ENCODE measurements around the gene THBS3. TPM values are rescaled to one million over a fixed set of nuclear protein-coding genes. Genes with fewer than 3 reads are reported as not detected.
A peak's percentile ranks its signal among the peaks of the same experiment; 100 is the strongest.
"Not testable (repeated sequence)": the region's sequence is repeated elsewhere in the genome, so short reads cannot be mapped to it uniquely, and the experiment has no call there.

Gene THBS3
- total RNA-seq, 8 experiments from 2014 or later, result 12.4 to 51.2 (median 21.0) TPM

DNA sequence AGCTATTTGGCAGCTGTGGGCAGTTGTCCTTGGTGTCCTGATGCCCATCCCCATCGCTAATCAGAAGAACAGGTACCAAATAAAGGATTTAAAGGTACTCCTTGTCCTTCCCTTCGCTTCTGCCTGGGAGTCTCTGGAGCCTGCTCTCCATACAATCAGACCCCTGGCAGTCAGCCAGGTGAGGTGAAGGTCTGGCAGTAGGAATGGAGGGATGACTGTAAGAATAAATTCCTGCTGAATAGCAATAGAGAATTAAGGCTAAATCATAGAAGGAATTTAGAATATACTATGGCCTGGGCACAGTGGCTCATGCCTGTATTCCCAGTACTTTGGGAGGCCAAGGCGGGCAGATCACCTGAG lies 9.2 kb downstream of the THBS3 start:
- Histone ChIP-seq H3K27ac (no peak overlapping the region), H3K4me3 (no peak overlapping the region), H3K4me1 (replicated peaks in 1 of 2) (peaks cover 4 to 29% of the 10 kb centered on the region in 2 donors)
- WGBS, 10 experiments, result 67 to 100% (median 100%) methylated on average over 1 to 2 of the region's 3 CpGs; no CpG with 5 or more reads in 3 of the 10 experiments
- ATAC-seq (replicated peaks in 6 of 8), result no peak
- in situ Hi-C loops (cut with MboI; ENCODE audit: low pct_unique_long_range_greater_than_20kb in 2 of 9, low sequenced_read_pairs in 9 of 9, unreplicated experiment in 9 of 9), result no loop called here

DNA sequence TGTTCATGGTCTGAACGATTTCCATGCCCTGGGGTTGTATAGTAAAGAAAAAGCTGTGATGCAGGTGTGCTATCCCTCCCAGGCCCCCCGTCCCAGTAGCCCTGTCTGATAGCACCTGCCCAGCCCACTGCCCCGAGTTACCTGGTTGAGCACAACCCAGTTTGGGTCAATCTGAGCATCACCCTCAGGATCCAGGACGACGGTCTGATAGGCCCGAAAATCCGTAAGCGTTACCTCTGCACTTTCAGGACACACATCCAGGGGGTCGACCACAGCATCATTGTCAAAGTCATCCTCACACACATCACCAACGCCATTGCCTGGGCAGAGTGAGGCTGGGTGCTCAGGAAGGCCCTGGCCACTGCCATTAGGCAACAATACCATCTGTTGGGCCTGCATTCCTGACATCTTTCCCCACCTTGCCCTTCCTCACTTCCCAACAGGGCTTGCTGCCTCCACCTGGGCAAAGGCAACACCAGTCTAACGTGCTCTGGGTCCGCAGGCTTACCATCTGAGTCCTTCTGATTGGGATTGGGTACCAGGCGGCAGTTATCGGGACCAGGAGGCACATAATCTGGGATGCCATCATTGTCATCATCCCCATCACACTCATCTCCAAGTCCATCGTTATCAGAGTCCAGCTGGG lies 9.7 kb downstream of the THBS3 start:
- no peak for ATAC-seq (replicated peaks in 6 of 8)
- H3K4me1 ChIP-seq (replicated peaks in 1 of 2), result peaks cover 7 to 33% of the 10 kb centered on the region in 2 donors
- H3K4me3 ChIP-seq, result no peak overlapping the region
- 67 to 100% (median 90%) methylated on average over 1 to 15 of the region's 15 CpGs; no CpG with 5 or more reads in 3 of the 10 experiments for WGBS, 10 experiments
- in situ Hi-C loops (cut with MboI; ENCODE audit: low pct_unique_long_range_greater_than_20kb in 2 of 9, low sequenced_read_pairs in 9 of 9, unreplicated experiment in 9 of 9), result no loop called here
- H3K27ac ChIP-seq, result peak overlapping the region in 1 of 2 donors; percentile 97

DNA sequence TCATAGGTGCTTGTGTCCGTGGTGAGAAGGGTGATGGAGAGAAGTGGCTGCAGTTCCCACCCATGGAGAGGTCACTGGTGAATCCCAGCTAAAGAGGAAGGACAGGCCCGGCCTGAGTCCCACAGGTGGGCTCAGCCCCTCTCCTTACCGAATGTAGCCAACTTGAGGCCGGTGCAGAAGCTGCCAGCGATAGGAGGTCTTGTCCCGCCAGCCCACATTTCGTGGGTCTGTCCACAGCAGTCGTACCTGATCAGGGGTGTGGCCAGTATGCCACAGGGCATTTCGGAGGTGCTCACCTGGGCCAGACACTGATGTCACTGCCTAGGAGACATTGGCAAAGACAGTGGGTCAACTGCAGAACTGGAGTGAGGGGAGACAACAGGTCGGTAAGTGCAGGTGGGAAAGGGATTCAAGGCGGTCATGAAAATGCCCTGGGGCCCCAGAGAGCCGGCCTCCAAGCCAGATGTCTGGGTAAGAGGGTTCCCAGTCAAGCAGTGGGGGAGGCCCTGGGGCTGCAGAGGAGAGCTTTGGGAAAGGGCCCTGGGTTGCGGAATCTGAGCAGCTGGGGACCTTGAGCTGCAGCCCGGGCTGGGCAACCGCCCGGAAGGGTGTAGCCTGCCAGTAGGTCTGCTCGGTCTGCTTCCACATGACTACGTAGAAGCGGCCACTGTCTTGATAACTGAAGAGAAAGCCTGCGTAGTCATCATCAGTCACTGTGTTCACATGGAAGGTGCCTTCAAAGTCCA lies 10.6 kb downstream of the THBS3 start:
- WGBS, 10 experiments, result 16 to 87% (median 53%) methylated on average over 2 to 16 of the region's 20 CpGs; no CpG with 5 or more reads in 4 of the 10 experiments
- peak overlapping the region; percentile 93 to 97 for H3K27ac ChIP-seq
- peaks cover 9 to 40% of the 10 kb centered on the region in 2 donors for H3K4me1 ChIP-seq (replicated peaks in 1 of 2)
- H3K4me3 ChIP-seq, result peak overlapping the region; percentile 12 to 85 (median 63)
- in situ Hi-C loops (cut with MboI; ENCODE audit: low pct_unique_long_range_greater_than_20kb in 2 of 9, low sequenced_read_pairs in 9 of 9, unreplicated experiment in 9 of 9), result no loop called here
- ATAC-seq (replicated peaks in 6 of 8), result no peak

DNA sequence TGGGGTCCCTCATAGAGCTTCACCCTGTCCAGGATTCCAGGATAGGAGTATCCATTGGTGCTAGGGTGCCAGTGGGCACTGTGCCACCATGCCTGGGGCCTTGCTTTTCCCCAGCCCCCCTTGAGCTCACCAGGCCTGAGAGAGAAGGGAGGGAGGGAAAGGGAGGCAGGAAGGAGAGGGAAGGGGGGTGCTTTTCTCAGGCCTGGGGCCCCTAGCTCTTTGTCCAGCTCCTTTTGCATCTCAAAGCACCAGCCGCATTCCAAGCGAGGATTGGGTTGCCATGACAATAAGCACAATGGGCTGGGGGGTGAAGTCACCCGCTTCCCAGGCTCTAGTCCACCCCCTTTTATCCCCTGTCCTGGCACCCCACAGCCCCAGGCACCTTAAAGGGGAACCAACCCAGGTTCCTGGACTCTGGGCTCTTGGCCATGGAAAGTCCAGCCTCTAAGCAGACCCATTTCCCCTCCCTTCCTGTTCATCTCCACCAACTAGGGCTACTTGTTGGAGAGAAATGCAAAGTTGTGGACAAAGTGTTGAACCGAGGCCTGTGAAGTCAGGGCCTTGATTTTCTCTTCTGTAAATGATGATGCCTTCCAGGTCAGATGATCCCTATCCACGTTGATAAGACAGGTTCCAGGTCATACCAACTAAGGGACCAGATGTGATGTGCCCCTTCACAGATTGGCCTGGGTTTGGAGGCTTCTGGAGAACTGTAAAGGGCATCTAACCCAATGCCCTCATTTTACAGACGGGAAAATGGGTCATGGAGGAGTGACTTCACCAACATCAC lies 11.4 kb downstream of the THBS3 start:
- 4 to 90% (median 15%) methylated on average over 2 to 3 of the region's 6 CpGs; no CpG with 5 or more reads in 5 of the 10 experiments for WGBS, 10 experiments
- peaks cover 9 to 40% of the 10 kb centered on the region in 2 donors for H3K4me1 ChIP-seq (replicated peaks in 1 of 2)
- peak overlapping the region; percentile 93 to 97 for H3K27ac ChIP-seq
- ATAC-seq (replicated peaks in 6 of 8), result peak in 5 of 8 experiments; percentile 43 to 57 (median 52)
- H3K4me3 ChIP-seq, result peak overlapping the region; percentile 51 to 85 (median 69)
- in situ Hi-C loops (cut with MboI; ENCODE audit: low pct_unique_long_range_greater_than_20kb in 2 of 9, low sequenced_read_pairs in 9 of 9, unreplicated experiment in 9 of 9), result no loop called here

DNA sequence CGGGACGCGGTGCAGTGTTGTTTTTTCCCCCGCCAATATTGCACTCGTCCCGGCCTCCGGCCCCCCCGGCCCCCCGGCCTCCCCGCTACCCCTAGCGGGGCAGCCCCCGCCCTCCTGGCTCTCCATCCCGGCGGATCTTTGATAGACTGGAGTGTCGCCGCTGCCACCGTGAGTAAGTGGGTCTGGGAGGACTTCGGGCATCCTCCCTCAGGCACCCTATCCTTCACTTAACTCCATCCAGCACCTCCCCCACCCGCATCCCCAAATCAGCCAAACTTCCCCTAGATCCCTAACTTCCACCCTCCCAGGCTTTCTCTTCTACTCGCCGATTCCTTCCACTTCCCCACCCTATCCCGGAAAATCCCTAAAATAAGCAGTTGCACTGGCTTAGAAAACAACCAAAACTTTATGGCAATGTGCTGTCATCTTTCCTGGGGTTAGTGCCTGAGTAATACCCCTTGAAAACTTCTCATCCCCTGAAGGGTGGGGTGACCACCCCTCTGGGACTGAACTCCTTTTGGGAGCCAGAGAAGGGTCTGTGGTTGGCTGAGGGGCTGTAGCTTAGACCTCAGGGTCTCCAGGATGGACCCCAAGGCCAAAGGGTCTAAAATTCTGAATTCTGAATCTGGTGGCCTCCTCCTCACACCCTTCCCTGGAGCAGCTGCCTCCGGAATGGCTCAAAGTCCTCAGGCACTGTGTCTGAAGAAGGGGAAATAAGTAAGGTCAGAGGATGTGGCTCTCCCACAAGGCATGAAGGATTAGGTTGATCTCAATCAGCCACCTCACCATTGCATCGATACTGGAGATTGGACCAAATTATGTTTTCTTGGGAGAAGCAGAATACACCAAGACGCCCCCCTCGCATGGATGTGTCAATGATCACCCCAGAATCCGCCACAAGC lies 12.2 kb downstream of the THBS3 start:
- in situ Hi-C loops (cut with MboI; ENCODE audit: low pct_unique_long_range_greater_than_20kb in 2 of 9, low sequenced_read_pairs in 9 of 9, unreplicated experiment in 9 of 9), result no loop called here
- H3K27ac ChIP-seq, result peak overlapping the region; percentile 86 to 97
- H3K4me3 ChIP-seq, result peak overlapping the region; percentile 51 to 85 (median 69)
- peaks cover 9 to 40% of the 10 kb centered on the region in 2 donors for H3K4me1 ChIP-seq (replicated peaks in 1 of 2)
- 0 to 63% (median 9%) methylated on average over 1 to 6 of the region's 27 CpGs; no CpG with 5 or more reads in 5 of the 10 experiments for WGBS, 10 experiments
- peak in 1 of 8 experiments; percentile 4 for ATAC-seq (replicated peaks in 6 of 8)

DNA sequence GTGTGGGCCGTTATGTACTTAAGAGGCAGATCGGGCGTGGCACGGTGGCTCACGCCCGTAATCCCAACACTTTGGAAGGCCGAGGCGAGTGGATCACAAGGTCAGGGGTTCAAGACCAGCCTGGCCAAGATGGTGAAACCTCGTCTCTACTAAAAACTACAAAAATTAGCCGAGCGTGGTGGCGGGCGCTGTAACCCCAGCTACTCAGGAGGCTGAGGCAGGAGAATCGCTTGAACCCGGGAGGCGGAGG lies 13.8 kb downstream of the THBS3 start:
- Histone ChIP-seq H3K4me3 (peak overlapping the region; percentile 51 to 85 (median 69)), H3K27ac (peak overlapping the region; percentile 85 to 90), H3K4me1 (replicated peaks in 1 of 2) (peaks cover 9 to 40% of the 10 kb centered on the region in 2 donors)
- in situ Hi-C loops (cut with MboI; ENCODE audit: low pct_unique_long_range_greater_than_20kb in 2 of 9, low sequenced_read_pairs in 9 of 9, unreplicated experiment in 9 of 9); ATAC-seq (replicated peaks in 6 of 8): not testable (repeated sequence)
- WGBS, 10 experiments, result 17 to 33% (median 24%) methylated on average over 1 to 10 of the region's 16 CpGs; no CpG with 5 or more reads in 6 of the 10 experiments

DNA sequence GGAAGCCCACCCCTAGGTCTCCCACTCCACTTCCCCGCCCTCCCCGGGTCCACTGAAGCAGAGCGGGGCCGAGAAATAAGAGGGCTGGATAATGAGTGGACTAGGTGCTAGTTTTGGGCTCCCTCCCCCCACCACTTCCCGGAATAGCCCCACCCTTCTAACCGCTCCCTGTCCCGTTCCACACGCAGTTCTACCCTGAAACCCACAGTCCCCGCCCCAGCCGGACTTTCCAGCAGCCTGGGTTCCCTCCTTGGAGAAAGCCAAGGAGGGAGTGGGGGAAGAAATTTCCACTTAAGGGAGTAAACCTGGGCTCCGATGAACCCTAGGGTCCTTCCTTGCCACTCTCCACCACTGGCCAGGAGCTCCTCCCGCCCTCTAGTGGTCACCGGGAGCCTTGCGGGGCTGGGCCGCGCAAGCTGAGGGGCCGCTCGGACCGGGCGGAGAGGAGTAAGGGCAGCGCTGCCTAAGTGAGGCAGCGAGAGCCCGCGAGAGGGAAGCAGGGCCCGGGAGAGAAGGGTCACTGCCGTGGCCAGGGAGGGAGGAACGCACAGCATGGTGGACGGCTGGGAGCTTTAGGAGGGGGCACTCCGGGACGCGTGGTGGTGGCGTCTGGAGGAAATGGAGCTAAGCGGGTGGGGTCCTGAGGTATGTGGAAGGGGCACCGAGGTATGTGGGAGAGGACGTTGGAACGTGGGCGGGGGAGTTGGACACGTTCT lies 14.3 kb downstream of the THBS3 start:
- in situ Hi-C loops (cut with MboI; ENCODE audit: low pct_unique_long_range_greater_than_20kb in 2 of 9, low sequenced_read_pairs in 9 of 9, unreplicated experiment in 9 of 9), result no loop called here
- WGBS, 10 experiments, result 1 to 5% (median 2%) methylated on average over 14 to 20 of the region's 38 CpGs; no CpG with 5 or more reads in 7 of the 10 experiments
- peak overlapping the region; percentile 51 to 85 (median 69) for H3K4me3 ChIP-seq

DNA sequence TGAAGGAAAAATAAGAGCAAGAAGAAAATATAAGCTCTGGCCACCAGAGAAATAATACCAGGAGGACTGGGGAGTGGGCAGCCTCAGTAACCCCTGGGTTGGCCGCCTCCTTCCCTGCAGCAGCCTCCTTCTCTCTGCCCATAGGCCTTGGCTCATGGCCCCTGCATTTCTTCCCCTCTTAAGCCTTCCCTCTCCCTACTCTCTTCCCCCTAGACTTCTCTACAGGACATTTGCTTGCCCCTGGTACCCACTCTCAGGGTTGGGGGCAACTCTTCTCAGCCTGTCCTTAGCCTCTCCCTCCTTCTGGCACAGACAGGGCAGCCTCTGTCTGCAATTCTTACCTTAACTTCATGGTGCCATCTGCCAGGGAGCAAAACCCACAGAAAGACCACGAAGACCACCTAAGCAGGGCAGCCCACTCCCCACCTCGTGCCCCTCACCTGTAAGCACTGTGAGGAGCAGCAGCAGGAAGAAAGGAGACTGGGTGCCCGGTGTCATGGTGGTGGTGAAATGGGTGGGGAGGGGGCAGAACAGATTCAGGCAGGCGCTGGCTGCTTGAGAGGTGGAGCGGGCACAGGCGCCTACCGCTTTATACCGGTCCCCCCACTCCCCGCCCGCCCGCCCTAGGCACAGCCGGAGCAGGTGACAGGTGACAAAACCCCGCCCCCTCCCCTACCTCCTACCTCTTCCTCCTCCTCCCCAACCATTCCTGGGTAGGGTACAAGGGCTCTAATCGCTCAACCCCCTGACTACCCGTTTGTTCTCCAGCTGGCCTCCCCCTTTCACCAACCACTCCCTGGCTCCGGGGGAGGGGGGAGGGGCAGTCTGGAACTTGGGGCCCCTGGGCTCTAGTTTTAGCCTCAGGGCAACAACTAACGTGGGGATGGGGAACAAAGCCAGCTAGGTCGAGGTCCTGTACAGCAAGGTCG lies 15.1 kb downstream of the THBS3 start:
- peak overlapping the region in 4 of 5 donors; percentile 63 to 85 (median 70) for H3K4me3 ChIP-seq
- in situ Hi-C loops (cut with MboI; ENCODE audit: low pct_unique_long_range_greater_than_20kb in 2 of 9, low sequenced_read_pairs in 9 of 9, unreplicated experiment in 9 of 9), result no loop called here
- peak in 2 of 8 experiments; percentile 1 to 3 for ATAC-seq (replicated peaks in 6 of 8)
- 33 to 100% (median 85%) methylated on average over 1 to 8 of the region's 20 CpGs; no CpG with 5 or more reads in 6 of the 10 experiments for WGBS, 10 experiments
- peaks cover 9 to 30% of the 10 kb centered on the region in 2 donors for H3K4me1 ChIP-seq (replicated peaks in 1 of 2)
- peak overlapping the region; percentile 85 to 90 for H3K27ac ChIP-seq

More for the DNA sequence above, 14.3 kb downstream of the THBS3 start:
- ATAC-seq (replicated peaks in 6 of 8), result peak; percentile 56 to 80 (median 64)
- Histone ChIP-seq H3K4me1 (replicated peaks in 1 of 2) (peaks cover 9 to 38% of the 10 kb centered on the region in 2 donors), H3K27ac (peak overlapping the region; percentile 85 to 90)

DNA sequence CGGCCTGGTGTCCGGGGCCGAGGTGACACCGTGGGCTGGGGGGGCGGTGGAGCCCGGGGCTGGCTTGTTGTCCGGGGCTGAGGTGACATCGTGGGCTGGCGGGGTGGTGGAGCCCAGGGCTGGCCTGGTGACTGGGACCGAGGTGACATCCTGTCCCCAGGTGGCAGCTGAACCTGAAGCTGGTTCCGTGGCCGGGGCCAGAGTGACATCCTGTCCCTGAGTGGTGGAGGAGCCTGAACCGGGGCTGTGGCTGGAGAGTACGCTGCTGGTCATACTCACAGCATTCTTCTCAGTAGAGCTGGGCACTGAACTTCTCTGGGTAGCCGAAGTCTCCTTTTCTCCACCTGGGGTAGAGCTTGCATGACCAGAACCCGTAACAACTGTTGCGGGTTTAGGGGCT lies 15.8 kb downstream of the THBS3 start:
- in situ Hi-C loops (cut with MboI; ENCODE audit: low pct_unique_long_range_greater_than_20kb in 2 of 9, low sequenced_read_pairs in 9 of 9, unreplicated experiment in 9 of 9), result no loop called here
- no peak overlapping the region for H3K4me3 ChIP-seq
- no peak overlapping the region for H3K27ac ChIP-seq
- peaks cover 9 to 23% of the 10 kb centered on the region in 2 donors for H3K4me1 ChIP-seq (replicated peaks in 1 of 2)
- ATAC-seq (replicated peaks in 6 of 8), result no peak
- WGBS, 10 experiments, result 50 to 86% (median 74%) methylated on average over 1 to 7 of the region's 17 CpGs; no CpG with 5 or more reads in 2 of the 10 experiments

DNA sequence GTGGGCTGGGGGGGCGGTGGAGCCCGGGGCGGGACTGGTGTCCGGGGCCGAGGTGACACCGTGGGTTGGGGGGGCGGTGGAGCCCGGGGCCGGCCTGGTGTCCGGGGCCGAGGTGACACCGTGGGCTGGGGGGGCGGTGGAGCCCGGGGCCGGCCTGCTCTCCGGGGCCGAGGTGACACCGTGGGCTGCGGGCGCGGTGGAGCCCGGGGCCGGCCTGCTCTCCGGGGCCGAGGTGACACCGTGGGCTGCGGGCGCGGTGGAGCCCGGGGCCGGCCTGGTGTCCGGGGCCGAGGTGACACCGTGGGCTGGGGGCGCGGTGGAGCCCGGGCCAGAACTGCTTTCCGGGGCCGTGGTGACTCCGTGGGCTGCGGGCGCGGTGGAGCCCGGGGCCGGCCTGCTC lies 17.8 kb downstream of the THBS3 start:
- ATAC-seq (replicated peaks in 6 of 8); in situ Hi-C loops (cut with MboI; ENCODE audit: low pct_unique_long_range_greater_than_20kb in 2 of 9, low sequenced_read_pairs in 9 of 9, unreplicated experiment in 9 of 9); H3K27ac ChIP-seq; H3K4me3 ChIP-seq: not testable (repeated sequence)
- H3K4me1 ChIP-seq (replicated peaks in 1 of 2), result peaks cover 9 to 18% of the 10 kb centered on the region in 2 donors
- no CpG with 5 or more reads among the region's 45 CpGs for WGBS, 10 experiments

DNA sequence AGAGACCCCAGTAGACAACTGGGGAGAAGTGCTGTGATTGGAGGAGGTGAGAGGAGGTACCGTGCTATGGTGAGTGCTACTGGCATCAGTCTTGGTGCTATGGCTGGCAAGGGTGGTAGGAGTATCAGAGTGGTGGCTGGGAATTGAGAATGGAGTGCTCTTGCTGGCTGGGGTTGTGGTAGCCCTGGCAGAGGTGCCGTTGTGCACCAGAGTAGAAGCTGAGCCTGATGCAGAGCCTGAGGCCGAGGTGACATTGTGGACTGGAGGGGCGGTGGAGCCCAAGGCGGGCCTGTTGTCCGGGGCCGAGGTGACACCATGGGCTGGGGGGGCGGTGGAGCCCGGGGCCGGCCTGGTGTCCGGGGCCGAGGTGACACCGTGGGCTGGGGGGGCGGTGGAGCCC lies 19.4 kb downstream of the THBS3 start:
- WGBS, 10 experiments, result 100% methylated on average over 1 of the region's 14 CpGs; no CpG with 5 or more reads in 9 of the 10 experiments
- H3K4me3 ChIP-seq, result no peak overlapping the region
- no peak overlapping the region for H3K27ac ChIP-seq
- ATAC-seq (replicated peaks in 6 of 8), result no peak
- in situ Hi-C loops (cut with MboI; ENCODE audit: low pct_unique_long_range_greater_than_20kb in 2 of 9, low sequenced_read_pairs in 9 of 9, unreplicated experiment in 9 of 9), result no loop called here
- peaks cover 4 to 10% of the 10 kb centered on the region in 2 donors for H3K4me1 ChIP-seq (replicated peaks in 1 of 2)
